Measurements from ENCODE around the gene ARHGAP33.
"Not testable (repeated sequence)": the region's sequence is repeated elsewhere in the genome, so short reads cannot be mapped to it uniquely, and the experiment has no call there.

Gene ARHGAP33

GRCh38 chr19:35780717-35781116, 5.4 kb downstream of the ARHGAP33 start:
- no peak for DNase-seq

- no peak for DNase-seq
Measured at GRCh38 chr19:35781650-35782049, 6.3 kb downstream of the ARHGAP33 start.

GRCh38 chr19:35782589-35782988, 7.2 kb downstream of the ARHGAP33 start:
- DNase-seq: no peak

- DNase-seq: no peak
Measured at GRCh38 chr19:35783469-35784434, 8.4 kb downstream of the ARHGAP33 start.

GRCh38 chr19:35784503-35785338, 9.4 kb downstream of the ARHGAP33 start:
- DNase-seq: no peak

GRCh38 chr19:35785339-35785627, 9.9 kb downstream of the ARHGAP33 start:
- no peak for DNase-seq

- no peak for DNase-seq
Measured at GRCh38 chr19:35786299-35787160, 11.2 kb downstream of the ARHGAP33 start.

- DNase-seq: no peak
Measured at GRCh38 chr19:35787227-35787799, 11.9 kb downstream of the ARHGAP33 start.

GRCh38 chr19:35788205-35788960, 13.0 kb downstream of the ARHGAP33 start:
- no peak for DNase-seq

GRCh38 chr19:35789195-35789977, 14.0 kb downstream of the ARHGAP33 start:
- DNase-seq: no peak

- DNase-seq: no peak
Measured at GRCh38 chr19:35789978-35790944, 14.9 kb downstream of the ARHGAP33 start.

- DNase-seq: peak; percentile 34 to 47
Measured at GRCh38 chr19:35790981-35791813, 15.8 kb downstream of the ARHGAP33 start.

- DNase-seq: no peak
Measured at GRCh38 chr19:35791814-35792279, 16.5 kb downstream of the ARHGAP33 start.

GRCh38 chr19:35792312-35792711, 16.9 kb downstream of the ARHGAP33 start:
- DNase-seq: no peak

- no peak for DNase-seq
Measured at GRCh38 chr19:35792888-35793287, 17.5 kb downstream of the ARHGAP33 start.

- no peak for DNase-seq
Measured at GRCh38 chr19:35793381-35794165, 18.2 kb downstream of the ARHGAP33 start.

- not testable (repeated sequence) for DNase-seq
Measured at GRCh38 chr19:35795564-35795963, 20.2 kb downstream of the ARHGAP33 start.
